HepG2 (cell line): ENCODE measurements around the gene ALDH16A1. TPM values are rescaled to one million over a fixed set of nuclear protein-coding genes. Genes with fewer than 3 reads are reported as not detected.

Experiments
- ETV5 ChIP-seq: IDR thresholded peaks from 2 replicates; pipeline ENCODE4 v1.6.1; 2018; ENCODE audit warnings: missing biosample characterization, missing genetic modification reagents, inconsistent platforms, borderline replicate concordance
- EZH2 ChIP-seq: conservative IDR thresholded peaks from 2 replicates; pipeline ENCODE4 v1.6.1; 2012; ENCODE audit warnings: mild to moderate bottlenecking, low read depth, low read length, moderate library complexity
- PCBP1 ChIP-seq: fragments of 200-400 bp; formaldehyde crosslinking; IDR thresholded peaks from 2 replicates; pipeline ENCODE4 v1.6.1; 2017; ENCODE audit warnings: mild to moderate bottlenecking, low read depth, low read length, borderline replicate concordance
- ZFP62 ChIP-seq: sonication (generic); formaldehyde crosslinking; IDR thresholded peaks from 2 replicates; pipeline ENCODE4 v1.4.0; 2020; ENCODE audit warnings: missing genetic modification reagents
- polyA plus RNA-seq, 8 experiments: library from polyadenylated mRNA; depleted of rRNA in 3 of 8; stranded (reverse) in 7 of 8; unstranded in 1 of 8; fragments of >200 nt; fragmentation: Illumina TruSeq in 4 of 8; extraction: Trizol in 4 of 8; gene quantifications; 2 replicates each; pipeline versions ENCODE4 v1.2.1 to v1.2.3, GENCODE V29; 2011 to 2016; ENCODE audit warnings: low read depth in 4 of 8, missing spikeins in 1 of 8, mixed read lengths in 1 of 8; ENCODE audit not compliant: insufficient read depth in 1 of 8
- total RNA-seq, 5 experiments: library from RNA; depleted of rRNA; stranded (reverse); fragments of >200 nt; fragmentation: Illumina TruSeq; extraction: Trizol; gene quantifications; 2 replicates each; pipeline ENCODE4 v1.2.3, GENCODE V29; 2016; ENCODE audit warnings: low read depth in 1 of 5
- TF ChIP-seq, protein P1 (sequence below): sonication (generic); formaldehyde crosslinking; IDR thresholded peaks from 2 replicates; pipeline ENCODE4 v1.4.0; 2020; ENCODE audit warnings: missing genetic modification reagents
- TF ChIP-seq, protein P2 (sequence below): sonication (generic); formaldehyde crosslinking; IDR thresholded peaks from 2 replicates; pipeline ENCODE4 v1.5.0; 2020; ENCODE audit warnings: missing genetic modification reagents, mild to moderate bottlenecking, borderline replicate concordance
- TF ChIP-seq, protein P3 (sequence below): sonication (generic); formaldehyde crosslinking; IDR thresholded peaks from 2 replicates; pipeline ENCODE4 v1.5.0; 2020; ENCODE audit warnings: mild to moderate bottlenecking, missing genetic modification reagents, borderline replicate concordance

The ALDH16A1 gene
- total and polyA plus RNA-seq, 2 of the 13 experiments (the other 11 are each of a cell fraction or from before 2014, with no cell fraction given) = 8.4 to 34.9 TPM

DNA sequence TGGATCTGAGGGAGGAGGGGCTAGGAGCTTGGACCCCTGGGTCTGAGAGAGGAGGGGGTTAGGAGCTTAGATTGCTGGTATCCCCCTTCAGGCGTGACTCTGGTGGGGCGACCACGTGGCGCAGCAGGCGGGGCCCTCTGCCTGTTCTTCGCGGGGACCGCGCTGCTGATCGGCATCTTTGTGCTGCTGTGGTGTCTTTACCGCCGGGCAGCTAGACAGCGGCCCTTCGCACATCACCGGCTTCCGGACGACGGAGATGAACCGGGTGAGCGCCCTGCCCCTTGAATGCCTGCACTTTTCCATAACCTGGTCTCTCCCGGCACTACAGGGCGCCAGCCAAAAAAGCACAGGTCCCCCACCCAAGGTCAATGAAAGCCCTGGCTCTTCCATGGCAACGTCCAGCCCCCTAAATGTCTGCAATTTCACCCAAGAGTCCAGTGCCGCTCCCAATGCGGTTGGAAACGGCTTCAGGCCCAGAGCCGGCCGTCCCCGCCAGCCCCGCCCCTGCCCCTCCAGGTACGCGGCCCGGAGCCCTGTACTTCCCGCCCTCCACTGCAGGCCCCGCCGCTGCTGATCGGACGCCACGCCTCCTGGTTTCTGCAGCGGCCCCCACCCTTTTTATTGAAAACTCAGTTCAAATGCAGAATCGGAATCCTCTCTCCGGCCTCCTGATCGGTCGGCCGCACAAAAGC lies 25.0 kb upstream of the ALDH16A1 start (continued):
- TF ChIP-seq, protein P1, sequence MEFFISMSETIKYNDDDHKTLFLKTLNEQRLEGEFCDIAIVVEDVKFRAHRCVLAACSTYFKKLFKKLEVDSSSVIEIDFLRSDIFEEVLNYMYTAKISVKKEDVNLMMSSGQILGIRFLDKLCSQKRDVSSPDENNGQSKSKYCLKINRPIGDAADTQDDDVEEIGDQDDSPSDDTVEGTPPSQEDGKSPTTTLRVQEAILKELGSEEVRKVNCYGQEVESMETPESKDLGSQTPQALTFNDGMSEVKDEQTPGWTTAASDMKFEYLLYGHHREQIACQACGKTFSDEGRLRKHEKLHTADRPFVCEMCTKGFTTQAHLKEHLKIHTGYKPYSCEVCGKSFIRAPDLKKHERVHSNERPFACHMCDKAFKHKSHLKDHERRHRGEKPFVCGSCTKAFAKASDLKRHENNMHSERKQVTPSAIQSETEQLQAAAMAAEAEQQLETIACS (CRISPR knock-in tag) = no peak
- TF ChIP-seq PCBP1 (no peak), ETV5 (CRISPR knock-in tag) (peak; percentile 16; the same call in 1 of the 2 replicates), ZFP62 (CRISPR knock-in tag) (no peak), EZH2 (0 out of 2 replicates have a peak, but pooled peaks have one; percentile 53)
- TF ChIP-seq, protein P2, sequence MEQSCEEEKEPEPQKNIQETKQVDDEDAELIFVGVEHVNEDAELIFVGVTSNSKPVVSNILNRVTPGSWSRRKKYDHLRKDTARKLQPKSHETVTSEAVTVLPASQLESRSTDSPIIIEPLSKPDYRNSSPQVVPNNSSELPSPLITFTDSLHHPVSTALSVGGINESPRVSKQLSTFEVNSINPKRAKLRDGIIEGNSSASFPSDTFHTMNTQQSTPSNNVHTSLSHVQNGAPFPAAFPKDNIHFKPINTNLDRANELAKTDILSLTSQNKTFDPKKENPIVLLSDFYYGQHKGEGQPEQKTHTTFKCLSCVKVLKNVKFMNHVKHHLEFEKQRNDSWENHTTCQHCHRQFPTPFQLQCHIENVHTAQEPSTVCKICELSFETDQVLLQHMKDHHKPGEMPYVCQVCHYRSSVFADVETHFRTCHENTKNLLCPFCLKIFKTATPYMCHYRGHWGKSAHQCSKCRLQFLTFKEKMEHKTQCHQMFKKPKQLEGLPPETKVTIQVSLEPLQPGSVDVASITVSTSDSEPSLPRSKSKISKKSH (CRISPR knock-in tag) = 0 out of 2 replicates have a peak, but pooled peaks have one; percentile 46
- TF ChIP-seq, protein P3, sequence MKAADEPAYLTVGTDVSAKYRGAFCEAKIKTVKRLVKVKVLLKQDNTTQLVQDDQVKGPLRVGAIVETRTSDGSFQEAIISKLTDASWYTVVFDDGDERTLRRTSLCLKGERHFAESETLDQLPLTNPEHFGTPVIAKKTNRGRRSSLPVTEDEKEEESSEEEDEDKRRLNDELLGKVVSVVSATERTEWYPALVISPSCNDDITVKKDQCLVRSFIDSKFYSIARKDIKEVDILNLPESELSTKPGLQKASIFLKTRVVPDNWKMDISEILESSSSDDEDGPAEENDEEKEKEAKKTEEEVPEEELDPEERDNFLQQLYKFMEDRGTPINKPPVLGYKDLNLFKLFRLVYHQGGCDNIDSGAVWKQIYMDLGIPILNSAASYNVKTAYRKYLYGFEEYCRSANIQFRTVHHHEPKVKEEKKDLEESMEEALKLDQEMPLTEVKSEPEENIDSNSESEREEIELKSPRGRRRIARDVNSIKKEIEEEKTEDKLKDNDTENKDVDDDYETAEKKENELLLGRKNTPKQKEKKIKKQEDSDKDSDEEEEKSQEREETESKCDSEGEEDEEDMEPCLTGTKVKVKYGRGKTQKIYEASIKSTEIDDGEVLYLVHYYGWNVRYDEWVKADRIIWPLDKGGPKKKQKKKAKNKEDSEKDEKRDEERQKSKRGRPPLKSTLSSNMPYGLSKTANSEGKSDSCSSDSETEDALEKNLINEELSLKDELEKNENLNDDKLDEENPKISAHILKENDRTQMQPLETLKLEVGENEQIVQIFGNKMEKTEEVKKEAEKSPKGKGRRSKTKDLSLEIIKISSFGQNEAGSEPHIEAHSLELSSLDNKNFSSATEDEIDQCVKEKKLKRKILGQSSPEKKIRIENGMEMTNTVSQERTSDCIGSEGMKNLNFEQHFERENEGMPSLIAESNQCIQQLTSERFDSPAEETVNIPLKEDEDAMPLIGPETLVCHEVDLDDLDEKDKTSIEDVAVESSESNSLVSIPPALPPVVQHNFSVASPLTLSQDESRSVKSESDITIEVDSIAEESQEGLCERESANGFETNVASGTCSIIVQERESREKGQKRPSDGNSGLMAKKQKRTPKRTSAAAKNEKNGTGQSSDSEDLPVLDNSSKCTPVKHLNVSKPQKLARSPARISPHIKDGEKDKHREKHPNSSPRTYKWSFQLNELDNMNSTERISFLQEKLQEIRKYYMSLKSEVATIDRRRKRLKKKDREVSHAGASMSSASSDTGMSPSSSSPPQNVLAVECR = peak; percentile 18; the same call in 1 of the 2 replicates
